PFSK-1 (cell line): ENCODE results near the gene PZP.

ENCODE experiments used
- POLR2AphosphoS5 ChIP-seq: IDR thresholded peaks from 2 replicates; pipeline ENCODE4 v1.6.1; 2012; ENCODE audit warnings: low read depth, mild to moderate bottlenecking, control low read depth, low read length, moderate library complexity
- SIN3A ChIP-seq: IDR thresholded peaks from 2 replicates; pipeline ENCODE4 v1.6.1; 2012; ENCODE audit warnings: mild to moderate bottlenecking, low read length, moderate library complexity, borderline replicate concordance; ENCODE audit not compliant: insufficient read depth
- TAF1 ChIP-seq: IDR thresholded peaks from 2 replicates; pipeline ENCODE4 v1.6.1; 2012; ENCODE audit warnings: low read length, control low read depth, borderline replicate concordance; ENCODE audit not compliant: insufficient read depth
- TF ChIP-seq, protein P1 (sequence below), 2 experiments: IDR thresholded peaks; 2 replicates each; pipeline versions ENCODE4 v1.6.1 to v1.8.0; 2011 to 2012; ENCODE audit warnings: low read depth in 2 of 2, low read length in 2 of 2, control low read depth in 1 of 2, inconsistent platforms in 1 of 2, mild to moderate bottlenecking in 1 of 2, moderate library complexity in 1 of 2; ENCODE audit not compliant: insufficient read depth in 1 of 2

DNA sequence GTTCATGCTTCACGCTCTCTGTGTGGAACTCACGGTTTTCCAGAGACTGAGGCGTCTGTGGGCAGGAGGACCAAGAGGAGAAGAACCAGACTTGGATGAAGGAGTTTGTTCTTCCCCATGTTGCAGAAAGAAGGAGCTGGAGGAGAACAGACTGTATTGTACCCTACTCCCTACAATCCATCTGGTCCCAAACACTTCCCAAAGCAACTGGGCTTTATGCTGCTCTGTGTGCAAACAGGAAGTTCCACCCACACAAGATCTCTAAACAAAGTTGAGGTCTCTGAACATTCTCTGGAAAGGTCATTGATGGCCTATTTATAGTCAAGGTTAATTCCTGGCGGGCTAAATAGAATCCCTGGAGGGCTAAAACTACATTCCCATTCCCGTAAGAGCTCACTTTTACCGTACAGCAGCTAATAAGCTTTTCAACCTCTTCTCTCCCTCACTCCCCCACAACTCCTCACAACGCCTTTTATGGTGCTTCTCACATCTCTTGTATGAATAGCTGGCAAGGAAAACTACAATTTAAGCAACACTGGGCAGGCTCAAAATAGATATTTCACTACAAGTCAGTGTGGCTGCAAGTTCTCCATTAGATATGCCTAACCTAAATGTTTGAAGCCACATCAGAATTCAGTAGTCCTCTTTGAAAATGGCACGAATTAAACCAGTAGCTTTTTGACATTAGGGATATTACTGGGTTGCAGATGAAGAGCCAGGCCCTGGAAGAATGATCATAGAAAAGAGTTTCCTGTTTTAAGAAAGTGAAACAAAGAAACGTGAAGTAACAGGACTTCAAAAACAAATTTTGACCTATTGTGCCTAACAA is 92.2 kb downstream of the PZP start, which contains the start of gene A2M:
- TF ChIP-seq TAF1 (no peak), SIN3A (no peak), POLR2AphosphoS5 (no peak)
- TF ChIP-seq, protein P1, sequence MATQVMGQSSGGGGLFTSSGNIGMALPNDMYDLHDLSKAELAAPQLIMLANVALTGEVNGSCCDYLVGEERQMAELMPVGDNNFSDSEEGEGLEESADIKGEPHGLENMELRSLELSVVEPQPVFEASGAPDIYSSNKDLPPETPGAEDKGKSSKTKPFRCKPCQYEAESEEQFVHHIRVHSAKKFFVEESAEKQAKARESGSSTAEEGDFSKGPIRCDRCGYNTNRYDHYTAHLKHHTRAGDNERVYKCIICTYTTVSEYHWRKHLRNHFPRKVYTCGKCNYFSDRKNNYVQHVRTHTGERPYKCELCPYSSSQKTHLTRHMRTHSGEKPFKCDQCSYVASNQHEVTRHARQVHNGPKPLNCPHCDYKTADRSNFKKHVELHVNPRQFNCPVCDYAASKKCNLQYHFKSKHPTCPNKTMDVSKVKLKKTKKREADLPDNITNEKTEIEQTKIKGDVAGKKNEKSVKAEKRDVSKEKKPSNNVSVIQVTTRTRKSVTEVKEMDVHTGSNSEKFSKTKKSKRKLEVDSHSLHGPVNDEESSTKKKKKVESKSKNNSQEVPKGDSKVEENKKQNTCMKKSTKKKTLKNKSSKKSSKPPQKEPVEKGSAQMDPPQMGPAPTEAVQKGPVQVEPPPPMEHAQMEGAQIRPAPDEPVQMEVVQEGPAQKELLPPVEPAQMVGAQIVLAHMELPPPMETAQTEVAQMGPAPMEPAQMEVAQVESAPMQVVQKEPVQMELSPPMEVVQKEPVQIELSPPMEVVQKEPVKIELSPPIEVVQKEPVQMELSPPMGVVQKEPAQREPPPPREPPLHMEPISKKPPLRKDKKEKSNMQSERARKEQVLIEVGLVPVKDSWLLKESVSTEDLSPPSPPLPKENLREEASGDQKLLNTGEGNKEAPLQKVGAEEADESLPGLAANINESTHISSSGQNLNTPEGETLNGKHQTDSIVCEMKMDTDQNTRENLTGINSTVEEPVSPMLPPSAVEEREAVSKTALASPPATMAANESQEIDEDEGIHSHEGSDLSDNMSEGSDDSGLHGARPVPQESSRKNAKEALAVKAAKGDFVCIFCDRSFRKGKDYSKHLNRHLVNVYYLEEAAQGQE (IDR thresholded peaks at IDR 0.05; ENCODE audit: insufficient read depth in 1 of 2, low read depth in 2 of 2, low read length in 2 of 2) = no peak
